ENCODE measurements around the gene CCL22.

GRCh38 chr16:57355898-57356414 lies 2.6 kb upstream of the CCL22 start:
- no peak for TF ChIP-seq POLR2A (IDR thresholded peaks at IDR 0.05; ENCODE audit: low read length)
- no peak for TF ChIP-seq GATA1 (IDR thresholded peaks at IDR 0.05; ENCODE audit: low read depth, low read length)

Data from erythroblast (primary cell).